GM13976 (cell line): ENCODE measurements around the gene HTR2B.

Experiments used
- DNase-seq: peaks from one replicate; pipeline ENCODE4 v3.0.0; 2012; ENCODE audit warnings: low spot score
- CTCF ChIP-seq: IDR thresholded peaks from 2 replicates; pipeline ENCODE4 v1.5.1; 2012; ENCODE audit warnings: borderline replicate concordance, mild to moderate bottlenecking; ENCODE audit not compliant: insufficient read depth; ENCODE audit errors: extremely low read depth, missing control alignments, control extremely low read depth
- in situ Hi-C: fragments of 300-500 bp; cut with MboI; formaldehyde crosslinking; loops from one replicate; pipeline ENCODE4 v1.12.0; 2022; ENCODE audit warnings: low sequenced_read_pairs, mixed read lengths, inconsistent platforms; ENCODE audit not compliant: unreplicated experiment

The HTR2B gene

GRCh38 chr2:231127936-231128335 is 3.1 kb upstream of the HTR2B start:
- TF ChIP-seq CTCF, result no peak
- in situ Hi-C loops, result no loop called here
- DNase-seq, result no peak

DNA sequence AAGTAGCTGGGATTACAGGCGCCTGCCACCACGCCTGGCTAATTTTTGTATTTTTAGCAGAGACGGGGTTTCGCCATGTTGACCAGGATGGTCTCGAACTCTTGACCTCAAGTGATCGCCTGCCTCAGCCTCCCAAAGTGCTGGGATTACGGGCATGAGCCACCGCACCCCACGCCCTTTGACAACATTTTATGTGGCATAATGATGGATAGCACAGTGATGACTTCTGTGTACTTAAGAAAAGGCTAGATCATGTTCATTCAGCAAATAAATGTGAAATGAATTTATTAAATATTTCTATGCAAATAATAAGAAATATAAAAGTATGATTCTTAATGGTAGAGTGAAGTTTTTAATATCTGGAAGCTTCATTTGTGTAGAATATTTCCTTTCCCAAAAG is 2.6 kb upstream of the HTR2B start:
- in situ Hi-C loops, result no loop called here
- no peak for TF ChIP-seq CTCF
- no peak for DNase-seq

DNA sequence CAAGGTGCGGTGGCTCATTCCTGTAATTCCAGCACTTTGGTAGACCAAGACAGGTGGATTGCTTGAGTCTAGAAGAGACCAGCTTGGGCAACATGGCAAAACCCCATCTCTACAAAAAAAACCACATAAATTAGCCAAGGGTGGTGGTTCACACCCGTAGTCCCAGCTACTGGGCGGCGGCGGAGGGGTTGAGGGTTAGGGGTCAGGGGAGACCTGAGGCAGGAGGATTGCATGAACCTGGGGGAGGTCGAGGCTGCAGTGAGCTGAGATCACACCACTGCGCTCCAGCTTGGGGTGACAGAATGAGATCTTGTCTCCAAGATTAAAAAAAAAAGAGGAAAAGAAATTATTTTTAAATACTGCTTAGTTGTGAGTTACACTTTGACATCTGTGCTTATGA is 1.3 kb upstream of the HTR2B start:
- TF ChIP-seq CTCF, result no peak
- DNase-seq, result no peak
- in situ Hi-C loops, result no loop called here

- in situ Hi-C loops, result no loop called here
- no peak for TF ChIP-seq CTCF
- no peak for DNase-seq
These were observed 1.4 kb downstream of the HTR2B start for GRCh38 chr2:231123362-231123898.

DNA sequence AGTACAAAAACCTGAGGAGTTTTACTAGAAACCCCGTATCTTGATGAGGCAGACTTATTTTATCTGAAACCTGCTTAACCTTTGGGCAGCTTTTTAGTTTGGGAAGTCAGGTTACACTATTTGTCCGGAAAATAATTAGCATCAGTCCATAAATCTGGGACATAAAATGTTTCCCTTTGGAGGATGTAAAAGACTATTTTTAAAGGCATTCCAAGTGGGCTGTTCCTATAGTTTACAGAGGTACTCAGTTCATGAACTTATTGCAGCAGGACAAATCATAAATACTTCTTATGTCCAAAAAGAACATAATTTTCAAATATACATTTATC is 6.3 kb downstream of the HTR2B start:
- TF ChIP-seq CTCF, result no peak
- in situ Hi-C loops, result no loop called here
- DNase-seq, result no peak

DNA sequence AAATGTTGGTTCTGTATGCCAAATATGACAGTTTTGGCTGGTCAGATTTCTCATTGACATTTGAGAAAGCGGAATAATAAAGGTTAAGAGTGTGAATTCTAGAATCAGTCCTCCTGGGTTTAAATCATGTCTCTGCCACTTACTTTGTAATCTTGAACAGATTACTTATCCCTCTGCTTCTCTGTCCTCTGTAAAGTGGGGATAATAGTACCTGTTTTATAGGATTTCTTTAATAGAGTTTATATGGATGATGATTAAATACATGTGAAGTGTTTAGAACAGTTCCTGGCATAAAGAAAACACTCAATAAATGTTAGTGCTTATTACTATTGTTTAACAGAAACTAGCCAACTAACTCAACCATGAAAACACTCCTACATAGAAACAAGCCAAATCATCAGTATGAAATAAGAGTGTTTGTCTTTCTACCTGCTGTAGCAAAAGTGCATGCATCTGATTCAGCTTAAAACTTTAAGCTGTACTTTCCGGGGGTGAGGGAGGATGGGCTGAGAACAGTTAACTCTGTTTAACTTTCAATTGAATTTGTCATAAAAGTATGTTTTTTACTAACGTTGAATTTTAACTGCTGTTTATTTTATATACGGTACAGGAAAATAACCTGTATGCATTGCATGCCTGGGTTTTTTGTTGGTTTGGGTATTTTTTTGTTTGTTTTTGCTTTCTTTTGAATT is 6.8 kb downstream of the HTR2B start:
- DNase-seq, result no peak
- no peak for TF ChIP-seq CTCF
- in situ Hi-C loops, result no loop called here
